Effector memory CD8-positive, alpha-beta T cell (primary cell): ENCODE measurements around the gene EMILIN1.

ENCODE experiments used
- ATAC-seq: fragments of 150-1000 bp; cut with Tn5 transposase; replicated peaks from 2 replicates; pipeline ENCODE4 v1.10.0; 2021; ENCODE audit warnings: mild to moderate bottlenecking, moderate library complexity
- DNase-seq, 3 experiments: peaks; one replicate each; pipeline ENCODE4 v3.0.0; 2021
- H3K27ac Mint-ChIP-seq, 2 donors: one replicate each; pipeline ENCODE4 v1.8.0; 2022; ENCODE audit warnings: mild to moderate bottlenecking in 2 of 2, mixed read lengths in 2 of 2, moderate library complexity in 2 of 2
- H3K27me3 Mint-ChIP-seq, 2 donors: one replicate each; pipeline ENCODE4 v1.8.0; 2022; ENCODE audit warnings: mixed read lengths in 2 of 2
- H3K36me3 Mint-ChIP-seq: one replicate; pipeline ENCODE4 v1.8.0; 2022; ENCODE audit warnings: mild to moderate bottlenecking, moderate library complexity, mixed read lengths; ENCODE audit not compliant: insufficient read depth
- H3K4me1 Mint-ChIP-seq, 2 donors: one replicate each; pipeline ENCODE4 v1.8.0; 2022; ENCODE audit warnings: low read depth in 2 of 2, mixed read lengths in 2 of 2
- H3K4me3 Mint-ChIP-seq, 2 donors: one replicate each; pipeline ENCODE4 v1.8.0; 2022; ENCODE audit warnings: mild to moderate bottlenecking in 2 of 2, mixed read lengths in 2 of 2, moderate library complexity in 2 of 2
- H3K9me3 Mint-ChIP-seq, 2 donors: one replicate each; pipeline ENCODE4 v1.8.0; 2022; ENCODE audit warnings: mixed read lengths in 2 of 2
- total RNA-seq, 9 experiments: gene quantifications; one replicate each; lab custom pipeline; 2026; lab: John Stamatoyannopoulos, UW

EMILIN1 gene
- 0 to 1.1 (median 0.57) reads per million in 9 experiments for total RNA-seq

DNA sequence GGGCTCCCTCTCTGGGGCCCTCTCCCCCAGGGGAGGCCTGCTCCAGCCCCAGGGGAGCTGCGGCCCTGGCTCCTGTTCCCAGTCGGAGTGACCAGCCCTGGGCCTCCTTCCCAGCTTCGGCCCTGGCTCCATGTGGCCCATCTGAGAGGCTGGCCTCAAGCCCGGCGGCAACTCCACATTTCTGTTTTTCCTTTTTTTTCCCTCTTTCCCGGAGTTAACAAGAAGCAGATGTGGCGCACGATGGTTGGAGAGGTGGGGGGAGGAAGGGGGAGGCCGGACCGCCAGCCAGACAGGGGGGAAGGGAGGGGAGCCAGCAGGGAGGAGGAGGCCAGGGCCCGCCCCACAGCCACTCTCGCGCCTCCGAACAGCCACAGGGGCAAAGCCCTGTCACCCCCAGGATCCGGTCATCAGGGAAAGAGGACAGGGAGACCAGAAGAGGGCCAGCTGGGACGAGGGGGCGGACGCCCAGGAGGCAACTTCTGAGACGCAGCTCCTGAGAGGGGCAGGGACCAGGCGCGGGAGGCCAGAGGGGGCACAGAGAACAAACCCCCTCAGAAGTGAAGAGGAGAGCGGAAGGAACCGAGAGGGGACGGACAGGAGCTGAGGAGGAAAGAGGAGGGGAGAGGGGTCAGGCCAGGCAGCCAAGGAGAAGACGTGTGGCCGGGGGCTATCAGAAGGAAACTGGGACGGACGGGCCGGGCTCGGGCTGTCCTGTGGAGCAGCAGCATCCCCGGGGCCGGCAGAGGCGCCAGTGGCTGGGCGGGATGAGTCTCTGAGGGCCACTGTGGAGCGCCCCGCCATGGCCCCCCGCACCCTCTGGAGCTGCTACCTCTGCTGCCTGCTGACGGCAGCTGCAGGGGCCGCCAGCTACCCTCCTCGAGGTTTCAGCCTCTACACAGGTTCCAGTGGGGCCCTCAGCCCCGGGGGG, at the start of gene EMILIN1:
Gene EMILIN1, plus strand, starts transcription at position 349 of the 928 bp plus-strand sequence. Its CDS starts 451 bp downstream, at position 800.
- peaks cover 3% of the 10 kb centered on the region for H3K36me3 Mint-ChIP-seq
- ATAC-seq (no peak), DNase-seq (no peak)
- H3K27ac Mint-ChIP-seq, result peak within 1 kb of the TSS in 1 of 2 donors; percentile 42
- H3K4me3 Mint-ChIP-seq, result no peak within 1 kb of the TSS
- no peaks in the 10 kb centered on the region for H3K27me3 Mint-ChIP-seq
- H3K4me1 Mint-ChIP-seq, result peaks cover 35 to 36% of the 10 kb centered on the region in 2 donors
- H3K9me3 Mint-ChIP-seq, result no peaks in the 10 kb centered on the region

GRCh38 chr2:27029051-27029450, 49.4 kb upstream of the EMILIN1 start:
- peaks cover 4% of the 10 kb centered on the region for H3K36me3 Mint-ChIP-seq
- ATAC-seq (no peak), DNase-seq (no peak)
- H3K27me3 Mint-ChIP-seq, result no peaks in the 10 kb centered on the region
- no peaks in the 10 kb centered on the region for H3K9me3 Mint-ChIP-seq
- H3K27ac Mint-ChIP-seq, result peak overlapping the region; percentile 47 to 90
- peaks cover 24 to 35% of the 10 kb centered on the region in 2 donors for H3K4me1 Mint-ChIP-seq
- H3K4me3 Mint-ChIP-seq, result no peak overlapping the region

DNA sequence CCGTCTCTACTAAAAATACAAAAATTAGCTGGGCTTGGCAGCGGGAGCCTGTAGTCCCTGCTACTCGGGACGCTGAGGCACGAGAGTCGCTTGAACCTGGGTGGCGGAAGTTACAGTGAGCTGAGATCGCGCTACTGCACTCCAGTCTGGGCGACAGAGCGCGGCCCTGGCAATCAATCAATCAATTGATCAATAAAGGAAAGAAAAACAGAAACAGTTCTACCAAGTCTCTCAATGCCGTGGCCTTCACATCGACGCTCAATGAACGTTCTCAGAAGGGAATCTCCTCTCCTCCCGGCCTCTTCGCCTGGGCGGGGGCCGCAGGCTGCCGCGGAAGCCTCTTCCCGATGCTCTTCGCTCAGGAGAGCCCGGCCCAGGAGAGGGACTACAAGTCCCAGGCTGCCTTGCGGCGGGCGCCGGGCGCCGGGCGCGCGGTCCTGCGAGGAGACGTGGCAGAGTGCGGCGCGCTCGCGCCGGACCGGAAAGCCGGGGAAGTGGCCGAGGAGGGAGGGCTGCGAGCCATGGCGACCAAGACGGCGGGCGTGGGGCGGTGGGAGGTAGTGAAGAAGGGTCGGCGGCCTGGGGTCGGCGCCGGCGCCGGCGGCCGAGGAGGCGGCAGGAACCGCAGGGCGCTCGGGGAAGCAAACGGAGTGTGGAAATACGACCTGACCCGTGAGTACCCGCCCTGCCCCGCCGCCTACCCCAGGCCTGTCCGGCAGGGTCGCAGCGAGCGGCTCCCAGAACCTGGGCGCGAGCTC, 45.7 kb upstream of the EMILIN1 start, which contains the start of gene TMEM214:
Gene TMEM214, plus strand, starts transcription at position 471 of the 758 bp plus-strand sequence. Its CDS starts 51 bp downstream, at position 522.
- Mint-ChIP-seq H3K4me3 (peak within 1 kb of the TSS; percentile 93 to 94), H3K9me3 (no peaks in the 10 kb centered on the region), H3K27ac (peak within 1 kb of the TSS; percentile 91 to 96), H3K4me1 (peaks cover 31 to 39% of the 10 kb centered on the region in 2 donors), H3K27me3 (no peaks in the 10 kb centered on the region), H3K36me3 (peaks cover 12% of the 10 kb centered on the region)
- ATAC-seq (peak; percentile 97), DNase-seq (peak; percentile 62 to 68 (median 63))

DNA sequence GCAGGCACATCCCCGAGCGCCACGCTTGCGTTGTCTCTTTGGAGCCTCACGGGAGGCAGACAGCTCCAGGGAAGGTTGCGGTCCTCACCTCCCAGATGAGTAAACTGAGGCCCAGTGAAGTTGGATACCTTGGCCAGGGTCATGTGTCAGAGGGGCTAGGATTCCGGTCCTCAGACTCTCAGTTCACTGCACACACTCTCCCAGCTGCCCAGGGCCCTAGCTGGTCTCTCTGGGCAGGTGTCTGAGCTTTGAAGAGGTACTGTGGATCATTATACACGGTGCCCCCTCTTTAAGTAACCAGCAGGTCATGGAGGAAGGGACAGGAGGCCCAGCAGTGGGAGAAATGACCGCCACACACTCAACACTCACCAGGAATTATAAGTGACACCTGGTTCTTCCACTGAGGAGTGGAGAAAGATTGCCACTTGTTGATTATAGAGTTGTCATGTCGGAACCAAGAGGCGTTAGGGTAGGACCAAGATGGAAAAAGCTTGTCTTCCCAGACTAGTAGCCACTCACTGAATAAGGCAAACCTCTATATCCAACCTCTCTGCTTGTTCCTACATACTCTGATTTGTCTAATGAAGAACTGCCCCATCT, 45.1 kb upstream of the EMILIN1 start:
- ATAC-seq, result no peak
- DNase-seq, result no peak
- Mint-ChIP-seq H3K36me3 (peaks cover 14% of the 10 kb centered on the region), H3K27me3 (no peaks in the 10 kb centered on the region), H3K4me1 (peaks cover 27 to 39% of the 10 kb centered on the region in 2 donors), H3K27ac (peak overlapping the region; percentile 91 to 96), H3K4me3 (peak overlapping the region; percentile 93 to 94), H3K9me3 (no peaks in the 10 kb centered on the region)

- H3K36me3 Mint-ChIP-seq, result peaks cover 34% of the 10 kb centered on the region
These were observed 40.4 kb upstream of the EMILIN1 start for GRCh38 chr2:27038012-27038411.

DNA sequence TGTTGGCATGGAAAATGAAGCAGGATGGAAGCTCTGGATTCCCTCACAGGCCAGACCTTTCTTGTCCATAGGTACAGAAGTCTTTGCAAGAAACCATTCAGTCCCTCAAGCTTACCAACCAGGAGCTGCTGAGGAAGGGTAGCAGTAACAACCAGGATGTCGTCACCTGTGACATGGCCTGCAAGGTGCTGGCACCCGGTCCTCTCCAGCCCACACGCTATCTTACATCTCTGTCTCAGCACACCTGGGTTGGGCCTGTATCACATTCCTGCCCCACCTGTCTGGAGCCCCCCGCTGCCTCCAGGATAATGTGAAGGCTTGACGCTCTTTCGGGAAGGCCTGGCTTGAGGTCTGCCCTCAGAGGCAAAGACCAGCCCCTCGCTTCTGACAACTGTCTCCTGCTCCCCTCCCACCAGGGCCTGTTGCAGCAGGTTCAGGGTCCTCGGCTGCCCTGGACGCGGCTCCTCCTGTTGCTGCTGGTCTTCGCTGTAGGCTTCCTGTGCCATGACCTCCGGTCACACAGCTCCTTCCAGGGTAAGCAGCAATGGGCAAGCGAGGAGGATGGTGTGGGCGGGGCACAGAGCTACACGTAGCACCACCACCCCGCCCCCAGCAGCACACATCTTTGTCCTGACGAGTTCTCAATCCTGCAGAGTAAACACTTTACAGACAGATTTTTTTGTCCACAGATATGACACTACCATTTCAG, 39.6 kb upstream of the EMILIN1 start:
- peak overlapping the region; percentile 58 to 70 for H3K27ac Mint-ChIP-seq
- H3K36me3 Mint-ChIP-seq, result peaks cover 34% of the 10 kb centered on the region
- H3K4me1 Mint-ChIP-seq, result peaks cover 12 to 14% of the 10 kb centered on the region in 2 donors
- ATAC-seq, result no peak
- H3K27me3 Mint-ChIP-seq, result no peaks in the 10 kb centered on the region
- DNase-seq, result no peak
- no peak overlapping the region for H3K4me3 Mint-ChIP-seq
- no peaks in the 10 kb centered on the region for H3K9me3 Mint-ChIP-seq

More at GRCh38 chr2:27038012-27038411, 40.4 kb upstream of the EMILIN1 start:
- no peak for ATAC-seq
- no peak for DNase-seq
- no peaks in the 10 kb centered on the region for H3K27me3 Mint-ChIP-seq
- H3K9me3 Mint-ChIP-seq, result no peaks in the 10 kb centered on the region
- no peak overlapping the region for H3K4me3 Mint-ChIP-seq
- H3K27ac Mint-ChIP-seq, result no peak overlapping the region
- H3K4me1 Mint-ChIP-seq, result peaks cover 18 to 19% of the 10 kb centered on the region in 2 donors

DNA sequence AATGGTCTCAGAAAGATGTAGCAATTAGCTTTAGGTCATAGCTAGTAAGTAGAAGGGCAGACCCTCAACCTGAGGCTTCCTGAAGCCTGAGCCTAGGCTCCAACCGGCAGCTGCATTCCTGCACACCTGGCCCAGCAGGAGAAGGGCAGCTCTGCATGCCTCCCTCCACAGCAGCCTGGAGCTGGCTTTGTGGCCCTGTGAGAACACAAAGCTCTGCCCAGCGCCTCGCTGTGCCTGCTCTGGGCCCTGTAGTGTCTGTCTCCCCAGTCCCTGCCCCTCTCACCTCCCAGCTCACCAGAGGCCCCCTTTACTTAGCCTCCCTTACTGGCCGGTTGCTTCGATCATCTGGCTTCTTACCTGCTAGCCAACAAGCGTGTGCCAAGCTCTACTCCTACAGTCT, 39.0 kb upstream of the EMILIN1 start:
- DNase-seq (no peak), ATAC-seq (no peak)
- H3K27ac Mint-ChIP-seq, result peak overlapping the region in 1 of 2 donors; percentile 68
- no peaks in the 10 kb centered on the region for H3K27me3 Mint-ChIP-seq
- H3K4me1 Mint-ChIP-seq, result peaks cover 6 to 8% of the 10 kb centered on the region in 2 donors
- no peak overlapping the region for H3K4me3 Mint-ChIP-seq
- peaks cover 34% of the 10 kb centered on the region for H3K36me3 Mint-ChIP-seq
- no peaks in the 10 kb centered on the region for H3K9me3 Mint-ChIP-seq

- ATAC-seq (no peak), DNase-seq (no peak)
- H3K4me1 Mint-ChIP-seq, result peaks cover 6 to 8% of the 10 kb centered on the region in 2 donors
- H3K27ac Mint-ChIP-seq, result peak overlapping the region in 1 of 2 donors; percentile 68
- H3K9me3 Mint-ChIP-seq, result no peaks in the 10 kb centered on the region
- H3K4me3 Mint-ChIP-seq, result no peak overlapping the region
- peaks cover 37% of the 10 kb centered on the region for H3K36me3 Mint-ChIP-seq
- no peaks in the 10 kb centered on the region for H3K27me3 Mint-ChIP-seq
These were observed 38.5 kb upstream of the EMILIN1 start for GRCh38 chr2:27039871-27040270.

DNA sequence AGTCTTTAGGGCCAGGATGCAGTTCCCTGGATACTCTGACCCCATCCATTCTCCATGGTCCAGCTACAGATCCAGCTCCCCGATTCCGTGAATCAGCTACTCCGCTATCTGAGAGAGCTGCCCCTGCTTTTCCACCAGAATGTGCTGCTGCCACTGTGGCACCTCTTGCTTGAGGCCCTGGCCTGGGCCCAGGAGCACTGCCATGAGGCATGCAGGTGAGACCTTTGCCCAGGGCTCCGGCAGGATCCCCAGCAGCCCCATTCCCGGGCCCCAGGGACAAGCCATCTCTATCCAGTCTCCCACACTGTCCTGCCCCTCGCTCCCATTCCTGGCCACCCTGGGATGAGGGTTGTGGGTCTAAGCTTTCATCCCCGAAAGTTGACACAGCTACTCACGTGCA, 38.1 kb upstream of the EMILIN1 start:
- DNase-seq, result no peak
- Mint-ChIP-seq H3K36me3 (peaks cover 38% of the 10 kb centered on the region), H3K27ac (peak overlapping the region; percentile 68 to 72), H3K4me3 (no peak overlapping the region), H3K27me3 (no peaks in the 10 kb centered on the region), H3K4me1 (peaks cover 2 to 8% of the 10 kb centered on the region in 2 donors), H3K9me3 (no peaks in the 10 kb centered on the region)
- no peak for ATAC-seq

- Mint-ChIP-seq H3K4me3 (no peak overlapping the region), H3K27me3 (no peaks in the 10 kb centered on the region), H3K27ac (peak overlapping the region; percentile 72 to 78), H3K9me3 (no peaks in the 10 kb centered on the region), H3K4me1 (peaks cover 2 to 8% of the 10 kb centered on the region in 2 donors), H3K36me3 (peaks cover 31% of the 10 kb centered on the region)
- ATAC-seq (peak; percentile 12), DNase-seq (no peak)
These were observed 36.7 kb upstream of the EMILIN1 start for GRCh38 chr2:27041752-27042151.

DNA sequence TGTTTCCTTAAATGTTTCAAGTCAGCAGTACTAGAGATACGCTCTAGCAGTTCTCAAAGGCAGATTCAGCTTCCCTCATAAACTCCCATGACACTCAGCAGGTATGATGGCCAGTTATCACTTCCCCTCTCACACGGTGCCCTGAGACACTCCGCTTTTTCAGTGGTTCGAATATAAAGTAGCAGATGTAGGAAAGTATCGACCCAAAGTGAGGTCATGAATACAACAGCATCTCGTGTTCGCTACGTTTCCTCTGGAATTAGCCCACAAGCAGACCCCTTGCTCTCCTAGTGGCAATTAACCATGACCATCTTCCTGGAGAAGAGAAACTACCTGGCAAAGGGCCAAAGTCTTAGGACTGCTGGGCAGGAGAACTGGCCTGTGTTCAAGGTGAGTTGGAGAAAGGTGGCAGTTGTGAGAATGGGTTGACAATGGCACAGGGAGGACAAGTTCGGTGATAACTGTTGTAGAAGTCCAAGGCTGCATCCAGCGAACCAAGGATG, 36.2 kb upstream of the EMILIN1 start:
- Mint-ChIP-seq H3K36me3 (peaks cover 31% of the 10 kb centered on the region), H3K27me3 (no peaks in the 10 kb centered on the region)
- ATAC-seq, result peak; percentile 51

DNA sequence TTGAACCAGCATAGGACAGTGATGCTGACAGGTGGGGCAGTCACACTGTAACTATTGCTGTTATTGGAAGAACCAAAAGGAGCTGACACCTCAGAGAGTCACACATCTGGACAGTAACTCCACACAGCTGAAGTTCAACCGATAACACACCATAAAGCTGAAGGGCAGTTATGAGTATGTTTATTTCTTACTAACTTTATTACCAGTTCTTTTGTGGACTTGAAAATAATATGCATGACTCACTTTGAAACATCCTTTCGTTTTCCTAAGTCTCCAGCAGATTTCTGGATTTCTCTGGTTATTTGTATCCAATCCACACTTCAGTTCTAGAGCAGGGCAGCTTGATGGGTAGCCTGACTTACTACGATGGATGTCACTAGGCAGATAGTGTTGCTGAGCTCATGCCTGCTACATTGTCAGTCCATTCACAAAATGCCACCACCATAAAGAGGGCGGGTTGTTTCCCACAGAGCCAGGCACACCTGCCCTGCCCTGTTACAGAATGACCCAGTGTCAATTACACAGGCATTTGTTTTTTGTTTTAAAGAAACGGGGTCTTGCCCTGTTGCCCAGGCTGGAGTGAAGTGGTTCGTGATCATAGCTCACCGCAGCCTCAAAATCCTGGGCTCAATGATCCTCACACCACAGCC, 35.3 kb upstream of the EMILIN1 start:
- no peak for ATAC-seq
- H3K36me3 Mint-ChIP-seq, result peaks cover 31% of the 10 kb centered on the region
- H3K4me1 Mint-ChIP-seq, result peaks cover 2 to 8% of the 10 kb centered on the region in 2 donors
- DNase-seq, result no peak
- H3K9me3 Mint-ChIP-seq, result no peaks in the 10 kb centered on the region
- H3K4me3 Mint-ChIP-seq, result no peak overlapping the region
- H3K27me3 Mint-ChIP-seq, result no peaks in the 10 kb centered on the region
- no peak overlapping the region for H3K27ac Mint-ChIP-seq

More for the DNA sequence above, 36.2 kb upstream of the EMILIN1 start:
- no peaks in the 10 kb centered on the region for H3K9me3 Mint-ChIP-seq
- peaks cover 2 to 8% of the 10 kb centered on the region in 2 donors for H3K4me1 Mint-ChIP-seq
- no peak overlapping the region for H3K4me3 Mint-ChIP-seq
- no peak for DNase-seq
- H3K27ac Mint-ChIP-seq, result peak overlapping the region in 1 of 2 donors; percentile 78
